C4-2B (cell line): ENCODE data around the gene CCDC117.

Source experiments
- H3K27ac ChIP-seq: fragments of 450-650 bp; 2 replicates; pipeline ENCODE4 v1.5.1; 2017
- ZFX ChIP-seq: fragments of 450-650 bp; IDR thresholded peaks from 2 replicates; pipeline ENCODE4 v1.6.1; 2017
- TF ChIP-seq, protein P1 (sequence below): fragments of 450-650 bp; conservative IDR thresholded peaks from 2 replicates; pipeline ENCODE4 v1.5.1; 2017; ENCODE audit warnings: mild to moderate bottlenecking

CCDC117 gene, protein sequence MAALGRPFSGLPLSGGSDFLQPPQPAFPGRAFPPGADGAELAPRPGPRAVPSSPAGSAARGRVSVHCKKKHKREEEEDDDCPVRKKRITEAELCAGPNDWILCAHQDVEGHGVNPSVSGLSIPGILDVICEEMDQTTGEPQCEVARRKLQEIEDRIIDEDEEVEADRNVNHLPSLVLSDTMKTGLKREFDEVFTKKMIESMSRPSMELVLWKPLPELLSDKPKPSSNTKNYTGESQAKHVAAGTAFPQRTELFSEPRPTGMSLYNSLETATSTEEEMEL

GRCh38 chr22:28772633-28773460, at the start of gene CCDC117:
Gene CCDC117 (plus strand): TSS chr22:28772695. CDS start chr22:28772850, 155 bp downstream.
- peak within 1 kb of the TSS; percentile 93 for H3K27ac ChIP-seq
- TF ChIP-seq, protein P1, sequence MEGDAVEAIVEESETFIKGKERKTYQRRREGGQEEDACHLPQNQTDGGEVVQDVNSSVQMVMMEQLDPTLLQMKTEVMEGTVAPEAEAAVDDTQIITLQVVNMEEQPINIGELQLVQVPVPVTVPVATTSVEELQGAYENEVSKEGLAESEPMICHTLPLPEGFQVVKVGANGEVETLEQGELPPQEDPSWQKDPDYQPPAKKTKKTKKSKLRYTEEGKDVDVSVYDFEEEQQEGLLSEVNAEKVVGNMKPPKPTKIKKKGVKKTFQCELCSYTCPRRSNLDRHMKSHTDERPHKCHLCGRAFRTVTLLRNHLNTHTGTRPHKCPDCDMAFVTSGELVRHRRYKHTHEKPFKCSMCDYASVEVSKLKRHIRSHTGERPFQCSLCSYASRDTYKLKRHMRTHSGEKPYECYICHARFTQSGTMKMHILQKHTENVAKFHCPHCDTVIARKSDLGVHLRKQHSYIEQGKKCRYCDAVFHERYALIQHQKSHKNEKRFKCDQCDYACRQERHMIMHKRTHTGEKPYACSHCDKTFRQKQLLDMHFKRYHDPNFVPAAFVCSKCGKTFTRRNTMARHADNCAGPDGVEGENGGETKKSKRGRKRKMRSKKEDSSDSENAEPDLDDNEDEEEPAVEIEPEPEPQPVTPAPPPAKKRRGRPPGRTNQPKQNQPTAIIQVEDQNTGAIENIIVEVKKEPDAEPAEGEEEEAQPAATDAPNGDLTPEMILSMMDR, result peak; percentile 86
- TF ChIP-seq ZFX, result peak; percentile 98

- TF ChIP-seq ZFX, result no peak
- TF ChIP-seq, protein P1, result no peak
Observed at GRCh38 chr22:28728002-28728401, 44.5 kb upstream of the CCDC117 start.

GRCh38 chr22:28728621-28729313, 43.7 kb upstream of the CCDC117 start:
- TF ChIP-seq ZFX, result no peak
- TF ChIP-seq, protein P1, result no peak
- H3K27ac ChIP-seq, result no peak overlapping the region

More at GRCh38 chr22:28728002-28728401, 44.5 kb upstream of the CCDC117 start:
- H3K27ac ChIP-seq, result no peak overlapping the region

DNA sequence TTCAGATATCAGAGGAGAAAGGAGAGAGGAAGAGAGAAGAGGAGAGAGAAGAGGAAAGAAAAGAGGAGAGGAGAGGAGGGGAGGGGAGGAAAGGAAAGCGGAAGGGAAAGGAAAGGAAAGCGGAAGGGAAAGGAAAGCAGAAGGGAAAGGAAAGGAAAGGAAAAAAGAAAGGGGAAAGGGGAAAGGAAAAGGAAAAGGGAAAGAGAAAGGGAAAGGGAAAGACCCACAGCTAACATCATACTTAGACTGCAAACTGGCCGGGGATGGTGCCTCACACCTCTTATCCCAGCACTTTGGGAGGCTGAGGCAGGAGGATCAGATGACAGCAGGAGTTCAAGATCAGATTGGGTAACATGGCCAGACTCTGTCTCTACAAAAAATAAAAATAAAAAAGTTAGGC, 42.3 kb upstream of the CCDC117 start:
- no peak overlapping the region for H3K27ac ChIP-seq
- TF ChIP-seq, protein P1, result no peak
- no peak for TF ChIP-seq ZFX

GRCh38 chr22:28734393-28734792, 38.1 kb upstream of the CCDC117 start:
- TF ChIP-seq, protein P1, result no peak
- TF ChIP-seq ZFX, result no peak
- H3K27ac ChIP-seq, result no peak overlapping the region

GRCh38 chr22:28736301-28737155, 36.0 kb upstream of the CCDC117 start:
- H3K27ac ChIP-seq, result no peak overlapping the region
- no peak for TF ChIP-seq ZFX
- TF ChIP-seq, protein P1, result no peak
